Erythroblast (primary cell): Measurements from ENCODE around the gene CALR3.
"Not testable (repeated sequence)": the region's sequence is repeated elsewhere in the genome, so short reads cannot be mapped to it uniquely, and the experiment has no call there.

Source experiments
- GATA1 ChIP-seq: IDR thresholded peaks from 2 replicates; pipeline ENCODE4 v1.6.1; 2011; ENCODE audit warnings: low read depth, mild to moderate bottlenecking, control low read depth, low read length, moderate library complexity
- POLR2A ChIP-seq: IDR thresholded peaks from 2 replicates; pipeline ENCODE4 v1.6.1; 2011; ENCODE audit warnings: mild to moderate bottlenecking, low read length

GRCh38 chr19:16466802-16467427 lies 29.1 kb downstream of the CALR3 start:
- not testable (repeated sequence) for TF ChIP-seq POLR2A, GATA1
